CD4-positive, alpha-beta T cell (primary cell): ENCODE data around the gene TC2N. TPM values are rescaled to one million over a fixed set of nuclear protein-coding genes. Genes with fewer than 3 reads are reported as not detected.
A peak's percentile ranks its signal among the peaks of the same experiment; 100 is the strongest.

Experiments
- ATAC-seq: fragments of 200-7000 bp; cut with Tn5 transposase; one replicate; pipeline ENCODE4 v1.10.0; 2022; ENCODE audit warnings: mild to moderate bottlenecking; ENCODE audit not compliant: poor library complexity
- CTCF ChIA-PET: fragments of 350-600 bp; sonication (Branson Sonifier 250); formaldehyde crosslinking; loops from one replicate; lab custom pipeline; 2021; ENCODE audit warnings: antibody characterized with exemption, inconsistent platforms; lab: Charles Lee
- POLR2A ChIA-PET: fragments of 350-600 bp; sonication (Branson Sonifier 250); formaldehyde crosslinking; loops from one replicate; lab custom pipeline; 2021; ENCODE audit warnings: antibody characterized with exemption, inconsistent platforms; lab: Charles Lee
- DNase-seq, 14 experiments: peaks; one replicate each; pipeline ENCODE4 v3.0.0-alpha.2; 2013 to 2020; ENCODE audit warnings: mixed read lengths in 2 of 14
- H3K27ac ChIP-seq, 2 donors: one replicate each; pipeline versions ENCODE4 v1.5.1 to v1.7.0; 2013; ENCODE audit warnings: low read length in 2 of 2, low read depth in 1 of 2, mild to moderate bottlenecking in 1 of 2
- H3K27me3 ChIP-seq, 2 experiments: 1 replicate in 1 of 2; 2 replicates in 1 of 2; pipeline versions ENCODE4 v1.6.1 to v1.7.0; 2013; ENCODE audit warnings: low read length in 2 of 2, control low read depth in 1 of 2, mild to moderate bottlenecking in 1 of 2, moderate library complexity in 1 of 2; ENCODE audit not compliant: insufficient read depth in 2 of 2, control insufficient read depth in 1 of 2
- H3K36me3 ChIP-seq: one replicate; pipeline ENCODE4 v1.6.1; 2013; ENCODE audit warnings: low read length, control low read depth; ENCODE audit not compliant: insufficient read depth
- H3K4me1 ChIP-seq: one replicate; pipeline ENCODE4 v1.6.1; 2013; ENCODE audit warnings: low read length, control low read depth; ENCODE audit not compliant: insufficient read depth
- H3K4me3 ChIP-seq: one replicate; pipeline ENCODE4 v1.5.1; 2013; ENCODE audit warnings: mild to moderate bottlenecking, low read length, moderate library complexity
- H3K9me3 ChIP-seq, 2 experiments: 1 replicate in 1 of 2; 2 replicates in 1 of 2; pipeline versions ENCODE4 v1.6.1 to v1.7.0; 2013; ENCODE audit warnings: low read length in 2 of 2, mild to moderate bottlenecking in 2 of 2, control low read depth in 1 of 2, moderate library complexity in 1 of 2; ENCODE audit not compliant: control insufficient read depth in 1 of 2, insufficient read depth in 1 of 2
- H3K27ac Mint-ChIP-seq: one replicate; pipeline ENCODE4 v1.8.0; 2020; ENCODE audit warnings: mixed read lengths
- H3K27me3 Mint-ChIP-seq: one replicate; pipeline ENCODE4 v1.8.0; 2021; ENCODE audit warnings: mixed read lengths
- H3K36me3 Mint-ChIP-seq: one replicate; pipeline ENCODE4 v1.8.0; 2021; ENCODE audit warnings: low read depth, mixed read lengths
- H3K4me1 Mint-ChIP-seq: one replicate; pipeline ENCODE4 v1.8.0; 2021; ENCODE audit warnings: low read depth, mixed read lengths
- H3K4me3 Mint-ChIP-seq: one replicate; pipeline ENCODE4 v1.8.0; 2020; ENCODE audit warnings: mild to moderate bottlenecking, mixed read lengths
- H3K9me3 Mint-ChIP-seq: one replicate; pipeline ENCODE4 v1.8.0; 2020; ENCODE audit warnings: mixed read lengths
- CTCF ChIP-seq: fragments of 200-600 bp; IDR thresholded peaks from one replicate; pipeline ENCODE4 v1.8.0; 2022; ENCODE audit warnings: antibody characterized with exemption, mild to moderate bottlenecking
- intact Hi-C, 2 experiments: fragments of 100-400 bp; cut with DNase I in 1 of 2; cut with micrococcal nuclease in 1 of 2; formaldehyde crosslinking; loops; one replicate each; pipeline versions ENCODE4 v1.15.1 to v1.9.0; 2023 to 2025; cut with DNase I, micrococcal nuclease
- total RNA-seq, 174 experiments: library from RNA in 2 of 174; stranded (reverse) in 2 of 174; gene quantifications; one replicate each; pipeline ENCODE4 v1.2.3 and lab custom pipeline; 2021 to 2026

Gene TC2N
- total RNA-seq, 2 experiments from 2014 or later = 129 to 138 TPM

GRCh38 chr14:91901449-91902226 lies 34.3 kb upstream of the TC2N start:
- Histone ChIP-seq H3K36me3 (no peaks in the 10 kb centered on the region), H3K9me3 (no peaks in the 10 kb centered on the region), H3K4me3 (no peak overlapping the region), H3K27ac (no peak overlapping the region), H3K4me1 (peaks cover 5% of the 10 kb centered on the region), H3K27me3 (no peaks in the 10 kb centered on the region)
- Mint-ChIP-seq H3K27me3 (no peaks in the 10 kb centered on the region), H3K36me3 (no peaks in the 10 kb centered on the region), H3K4me1 (no peaks in the 10 kb centered on the region), H3K4me3 (no peak overlapping the region), H3K27ac (no peak overlapping the region), H3K9me3 (no peaks in the 10 kb centered on the region)
- CTCF ChIA-PET = interaction anchor here (0.5 kb wide), 1 partner anchor 10 kb away, joined by 3 read pairs; no protein-coding TSS in a partner anchor
- no peak for DNase-seq
- POLR2A ChIA-PET = no interaction called here
- no peak for ATAC-seq
- TF ChIP-seq CTCF = no peak
- intact Hi-C loops = loop anchor here in 1 of 2 experiments (2.0 kb wide), 1 partner anchor 35 kb away; the partner anchor contains the start of gene TC2N

GRCh38 chr14:91899806-91900205 lies 32.5 kb upstream of the TC2N start:
- POLR2A ChIA-PET = interaction anchor here (1.2 to 1.3 kb wide), 2 partner anchors 9 to 28 kb away, joined by 4 to 6 read pairs; no protein-coding TSS in a partner anchor
- H3K27ac Mint-ChIP-seq = no peak overlapping the region

GRCh38 chr14:91899213-91899612 lies 31.9 kb upstream of the TC2N start:
- Histone ChIP-seq H3K9me3 (no peaks in the 10 kb centered on the region), H3K4me1 (peaks cover 5% of the 10 kb centered on the region), H3K27ac (no peak overlapping the region), H3K27me3 (no peaks in the 10 kb centered on the region), H3K4me3 (no peak overlapping the region), H3K36me3 (no peaks in the 10 kb centered on the region)
- ChIA-PET CTCF (no interaction called here), POLR2A (interaction anchor here (1.2 to 1.3 kb wide), 2 partner anchors 8 to 27 kb away, joined by 4 to 6 read pairs; no protein-coding TSS in a partner anchor)
- Mint-ChIP-seq H3K9me3 (no peaks in the 10 kb centered on the region), H3K27me3 (no peaks in the 10 kb centered on the region), H3K27ac (no peak overlapping the region), H3K36me3 (no peaks in the 10 kb centered on the region), H3K4me1 (peaks cover 13% of the 10 kb centered on the region), H3K4me3 (no peak overlapping the region)
- DNase-seq (peak in 5 of 14 experiments; percentile 13 to 64 (median 41)), ATAC-seq (no peak)
- intact Hi-C loops = no loop called here
- TF ChIP-seq CTCF = no peak

More at GRCh38 chr14:91899806-91900205, 32.5 kb upstream of the TC2N start:
- H3K9me3 Mint-ChIP-seq = no peaks in the 10 kb centered on the region
- Histone ChIP-seq H3K9me3 (no peaks in the 10 kb centered on the region), H3K36me3 (no peaks in the 10 kb centered on the region), H3K27ac (no peak overlapping the region), H3K4me3 (no peak overlapping the region), H3K4me1 (peaks cover 5% of the 10 kb centered on the region), H3K27me3 (no peaks in the 10 kb centered on the region)
- H3K36me3 Mint-ChIP-seq = no peaks in the 10 kb centered on the region
- DNase-seq (no peak), ATAC-seq (no peak)
- H3K4me1 Mint-ChIP-seq = peaks cover 11% of the 10 kb centered on the region
- intact Hi-C loops = loop anchor here in 1 of 2 experiments (2.0 kb wide), 1 partner anchor 33 kb away; the partner anchor contains the start of gene TC2N
- no peak for TF ChIP-seq CTCF
- CTCF ChIA-PET = no interaction called here
- H3K4me3 Mint-ChIP-seq = no peak overlapping the region
- H3K27me3 Mint-ChIP-seq = no peaks in the 10 kb centered on the region
